Hepatocyte (in vitro differentiated cells): ENCODE measurements around the gene SORCS2.

Source experiments
- EZH2 ChIP-seq: fragments of 200-600 bp; sonication (generic); IDR thresholded peaks from 2 replicates; pipeline ENCODE4 v1.6.1; 2016; ENCODE audit warnings: antibody characterized with exemption, mild to moderate bottlenecking, borderline replicate concordance
- EZH2phosphoT487 ChIP-seq: fragments of 200-600 bp; sonication (generic); IDR thresholded peaks from one replicate; pipeline ENCODE4 v1.6.1; 2018; ENCODE audit warnings: antibody characterized with exemption, mild to moderate bottlenecking, low read depth, moderate library complexity; ENCODE audit not compliant: unreplicated experiment, severe bottlenecking
- TF ChIP-seq, protein P1 (sequence below): fragments of 200-600 bp; sonication (generic); IDR thresholded peaks from 2 replicates; pipeline ENCODE4 v1.5.1; 2016; ENCODE audit warnings: antibody characterized with exemption, mild to moderate bottlenecking; ENCODE audit not compliant: poor library complexity

GRCh38 chr4:7168106-7168505 lies 24.2 kb upstream of the SORCS2 start:
- TF ChIP-seq, protein P1, sequence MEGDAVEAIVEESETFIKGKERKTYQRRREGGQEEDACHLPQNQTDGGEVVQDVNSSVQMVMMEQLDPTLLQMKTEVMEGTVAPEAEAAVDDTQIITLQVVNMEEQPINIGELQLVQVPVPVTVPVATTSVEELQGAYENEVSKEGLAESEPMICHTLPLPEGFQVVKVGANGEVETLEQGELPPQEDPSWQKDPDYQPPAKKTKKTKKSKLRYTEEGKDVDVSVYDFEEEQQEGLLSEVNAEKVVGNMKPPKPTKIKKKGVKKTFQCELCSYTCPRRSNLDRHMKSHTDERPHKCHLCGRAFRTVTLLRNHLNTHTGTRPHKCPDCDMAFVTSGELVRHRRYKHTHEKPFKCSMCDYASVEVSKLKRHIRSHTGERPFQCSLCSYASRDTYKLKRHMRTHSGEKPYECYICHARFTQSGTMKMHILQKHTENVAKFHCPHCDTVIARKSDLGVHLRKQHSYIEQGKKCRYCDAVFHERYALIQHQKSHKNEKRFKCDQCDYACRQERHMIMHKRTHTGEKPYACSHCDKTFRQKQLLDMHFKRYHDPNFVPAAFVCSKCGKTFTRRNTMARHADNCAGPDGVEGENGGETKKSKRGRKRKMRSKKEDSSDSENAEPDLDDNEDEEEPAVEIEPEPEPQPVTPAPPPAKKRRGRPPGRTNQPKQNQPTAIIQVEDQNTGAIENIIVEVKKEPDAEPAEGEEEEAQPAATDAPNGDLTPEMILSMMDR, result no peak
- TF ChIP-seq EZH2 (no peak), EZH2phosphoT487 (no peak)
